Body of pancreas (tissue), 4 donors: ENCODE data around the gene GRIK3.

ENCODE experiments used
- POLR2A ChIP-seq, 3 donors: fragments of 450-650 bp; IDR thresholded peaks; one replicate each; pipeline ENCODE4 v1.6.1; 2016; ENCODE audit warnings: antibody characterized with exemption in 3 of 3, mild to moderate bottlenecking in 2 of 3
- TF ChIP-seq, protein P1 (sequence below), 7 experiments: fragments of 450-650 bp in 4 of 7; fragments of 200-600 bp in 3 of 7; sonication (generic) in 3 of 7; IDR thresholded peaks; one replicate each; pipeline ENCODE4 v1.5.1; 2016 to 2019; ENCODE audit warnings: antibody characterized with exemption in 7 of 7

DNA sequence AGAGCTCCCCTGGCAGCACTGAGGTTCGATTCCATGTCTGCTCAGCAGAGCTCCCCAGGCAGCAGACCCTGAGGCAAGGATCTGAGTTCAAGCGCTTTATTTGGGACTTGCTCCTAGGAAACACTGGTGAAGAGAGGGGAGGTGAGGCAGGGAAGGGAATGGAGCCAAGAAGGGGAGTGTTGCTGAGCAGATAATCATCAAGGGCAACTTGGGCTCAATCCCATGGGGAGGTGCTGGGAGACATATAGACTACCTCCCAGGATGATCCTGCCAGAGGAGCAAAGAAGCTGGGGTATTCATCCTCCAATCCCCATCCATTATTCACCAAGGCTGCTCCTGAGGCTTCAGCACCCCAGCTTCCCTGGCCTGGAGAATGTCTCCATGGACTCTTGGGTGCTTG, 47.0 kb downstream of the GRIK3 start:
- TF ChIP-seq, protein P1, sequence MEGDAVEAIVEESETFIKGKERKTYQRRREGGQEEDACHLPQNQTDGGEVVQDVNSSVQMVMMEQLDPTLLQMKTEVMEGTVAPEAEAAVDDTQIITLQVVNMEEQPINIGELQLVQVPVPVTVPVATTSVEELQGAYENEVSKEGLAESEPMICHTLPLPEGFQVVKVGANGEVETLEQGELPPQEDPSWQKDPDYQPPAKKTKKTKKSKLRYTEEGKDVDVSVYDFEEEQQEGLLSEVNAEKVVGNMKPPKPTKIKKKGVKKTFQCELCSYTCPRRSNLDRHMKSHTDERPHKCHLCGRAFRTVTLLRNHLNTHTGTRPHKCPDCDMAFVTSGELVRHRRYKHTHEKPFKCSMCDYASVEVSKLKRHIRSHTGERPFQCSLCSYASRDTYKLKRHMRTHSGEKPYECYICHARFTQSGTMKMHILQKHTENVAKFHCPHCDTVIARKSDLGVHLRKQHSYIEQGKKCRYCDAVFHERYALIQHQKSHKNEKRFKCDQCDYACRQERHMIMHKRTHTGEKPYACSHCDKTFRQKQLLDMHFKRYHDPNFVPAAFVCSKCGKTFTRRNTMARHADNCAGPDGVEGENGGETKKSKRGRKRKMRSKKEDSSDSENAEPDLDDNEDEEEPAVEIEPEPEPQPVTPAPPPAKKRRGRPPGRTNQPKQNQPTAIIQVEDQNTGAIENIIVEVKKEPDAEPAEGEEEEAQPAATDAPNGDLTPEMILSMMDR (IDR thresholded peaks at IDR 0.05): no peak
- no peak for TF ChIP-seq POLR2A (IDR thresholded peaks at IDR 0.05)
